T-helper 2 cell treated with Interferon-gamma antibody and Interleukin-4, amounts not matched to agents 5 μg/mL and 100 μg/mL, for 36 hours (primary cell): Measurements from ENCODE around the gene ANKRD12.
"Not testable (repeated sequence)": the region's sequence is repeated elsewhere in the genome, so short reads cannot be mapped to it uniquely, and the experiment has no call there.

Experiments used
- DNase-seq: peaks from one replicate; pipeline ENCODE4 v3.0.0; 2021; ENCODE audit warnings: low spot score
- H3K27ac Mint-ChIP-seq: one replicate; pipeline ENCODE4 v1.8.0; 2021; ENCODE audit warnings: mild to moderate bottlenecking, mixed read lengths
- H3K27me3 Mint-ChIP-seq: one replicate; pipeline ENCODE4 v1.8.0; 2021; ENCODE audit warnings: low read depth, mixed read lengths
- H3K36me3 Mint-ChIP-seq: one replicate; pipeline ENCODE4 v1.8.0; 2021; ENCODE audit warnings: low read depth, mixed read lengths
- H3K4me1 Mint-ChIP-seq: one replicate; pipeline ENCODE4 v1.8.0; 2021; ENCODE audit warnings: low read depth, mixed read lengths
- H3K4me3 Mint-ChIP-seq: one replicate; pipeline ENCODE4 v1.8.0; 2022; ENCODE audit warnings: mild to moderate bottlenecking, moderate library complexity, mixed read lengths
- H3K9me3 Mint-ChIP-seq: one replicate; pipeline ENCODE4 v1.8.0; 2021; ENCODE audit warnings: mixed read lengths

Gene ANKRD12

DNA sequence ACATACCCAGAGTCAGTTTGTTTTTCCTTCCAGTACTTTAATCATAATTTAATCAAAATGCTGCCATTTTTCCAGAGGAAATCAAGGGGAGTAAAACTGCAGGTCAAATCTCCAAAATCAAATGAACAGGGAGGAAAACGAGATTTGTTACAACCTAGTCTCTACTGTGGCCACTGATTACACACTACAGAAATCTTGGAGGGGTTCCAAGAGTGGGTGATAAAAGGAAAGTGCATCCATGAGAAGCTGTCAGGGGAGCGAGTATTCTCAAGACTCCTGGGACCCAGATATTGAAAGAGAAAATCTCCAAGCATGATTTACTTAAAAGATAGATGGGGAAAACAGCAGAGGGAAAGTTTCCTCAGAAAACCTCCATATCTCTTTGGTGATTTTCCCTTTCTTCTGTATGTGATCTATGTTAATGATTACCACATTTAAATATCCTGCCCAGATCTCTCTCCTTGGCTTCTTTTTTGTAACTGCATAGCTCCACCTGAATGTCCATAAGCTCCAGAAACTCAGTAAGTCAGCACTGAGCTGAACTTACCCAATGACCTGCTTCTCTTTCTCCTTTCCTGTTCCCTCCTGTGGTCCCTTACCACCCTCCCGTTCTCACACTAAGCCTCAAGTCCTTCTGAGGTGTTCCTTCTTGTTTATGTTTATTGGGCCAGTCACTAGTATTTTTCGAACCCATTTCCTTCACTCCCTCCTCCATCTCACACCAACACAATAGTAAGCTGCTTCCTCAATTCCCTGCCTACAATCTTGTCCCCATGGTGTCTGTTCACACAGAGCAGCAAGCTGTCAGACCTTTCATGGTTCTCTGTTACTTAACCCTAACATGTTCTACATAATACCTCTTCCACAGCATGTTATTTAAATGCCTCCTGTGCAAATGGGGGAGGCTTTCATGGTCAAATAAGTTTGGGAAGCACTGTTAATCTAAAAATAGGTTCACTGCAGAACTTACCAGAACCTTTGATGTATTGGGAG lies 124.1 kb downstream of the ANKRD12 start:
- H3K9me3 Mint-ChIP-seq = peaks cover 10% of the 10 kb centered on the region
- no peaks in the 10 kb centered on the region for H3K27me3 Mint-ChIP-seq
- peaks cover 72% of the 10 kb centered on the region for H3K36me3 Mint-ChIP-seq
- no peaks in the 10 kb centered on the region for H3K4me1 Mint-ChIP-seq
- H3K27ac Mint-ChIP-seq = no peak overlapping the region
- H3K4me3 Mint-ChIP-seq = no peak overlapping the region
- no peak for DNase-seq

GRCh38 chr18:9263264-9263663 lies 126.7 kb downstream of the ANKRD12 start:
- peaks cover 17% of the 10 kb centered on the region for H3K9me3 Mint-ChIP-seq
- no peak overlapping the region for H3K4me3 Mint-ChIP-seq
- DNase-seq = no peak
- H3K36me3 Mint-ChIP-seq = peaks cover 69% of the 10 kb centered on the region
- H3K4me1 Mint-ChIP-seq = no peaks in the 10 kb centered on the region
- peak overlapping the region; percentile 45 for H3K27ac Mint-ChIP-seq
- H3K27me3 Mint-ChIP-seq = no peaks in the 10 kb centered on the region

GRCh38 chr18:9264797-9265196 lies 128.2 kb downstream of the ANKRD12 start:
- H3K9me3 Mint-ChIP-seq = peaks cover 22% of the 10 kb centered on the region
- H3K27me3 Mint-ChIP-seq, H3K4me1 Mint-ChIP-seq, H3K27ac Mint-ChIP-seq, H3K4me3 Mint-ChIP-seq, DNase-seq: not testable (repeated sequence)
- H3K36me3 Mint-ChIP-seq = peaks cover 74% of the 10 kb centered on the region

DNA sequence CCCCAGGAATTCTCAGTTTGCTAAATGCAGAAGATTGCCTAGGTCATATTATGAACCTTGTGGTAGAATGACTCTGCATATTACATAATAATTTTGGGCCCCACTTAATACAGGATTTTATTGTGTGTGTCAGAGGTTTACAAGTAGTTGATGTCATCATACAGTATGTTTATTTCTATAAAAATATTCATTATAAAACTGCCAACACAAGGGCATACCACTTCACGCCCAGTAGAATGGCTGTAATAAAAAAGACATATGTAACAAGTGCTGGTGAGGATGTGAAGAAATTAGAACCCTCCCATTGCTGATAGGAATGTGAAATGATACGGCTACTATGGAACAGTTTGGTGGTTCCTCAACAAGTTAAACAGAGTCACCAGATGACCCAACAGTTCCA lies 136.6 kb downstream of the ANKRD12 start:
- Mint-ChIP-seq H3K9me3 (peaks cover 5% of the 10 kb centered on the region), H3K4me1 (no peaks in the 10 kb centered on the region), H3K36me3 (peaks cover 59% of the 10 kb centered on the region), H3K27ac (no peak overlapping the region), H3K27me3 (no peaks in the 10 kb centered on the region), H3K4me3 (no peak overlapping the region)
- DNase-seq = no peak

DNA sequence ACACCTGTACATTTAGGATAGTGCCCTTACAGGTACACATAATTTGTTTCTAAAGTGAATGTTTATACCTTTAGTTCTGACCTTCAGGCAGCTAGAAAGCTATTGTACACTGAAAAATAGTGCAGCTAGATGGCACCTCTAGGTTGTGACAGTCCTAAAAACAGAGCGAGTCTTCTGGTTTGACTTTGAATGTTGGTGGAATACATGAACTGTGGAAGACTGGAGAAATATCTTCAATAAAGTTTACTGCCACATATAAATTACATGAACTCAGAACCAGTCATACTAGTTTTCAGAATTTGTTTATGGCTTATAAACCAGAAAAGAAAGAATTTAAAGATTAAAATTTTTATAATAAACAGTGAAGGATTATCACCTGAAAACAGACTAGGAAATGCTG lies 139.3 kb downstream of the ANKRD12 start:
- DNase-seq = no peak
- no peak overlapping the region for H3K27ac Mint-ChIP-seq
- no peak overlapping the region for H3K4me3 Mint-ChIP-seq
- no peaks in the 10 kb centered on the region for H3K4me1 Mint-ChIP-seq
- H3K27me3 Mint-ChIP-seq = no peaks in the 10 kb centered on the region
- peaks cover 51% of the 10 kb centered on the region for H3K36me3 Mint-ChIP-seq
- H3K9me3 Mint-ChIP-seq = no peaks in the 10 kb centered on the region

DNA sequence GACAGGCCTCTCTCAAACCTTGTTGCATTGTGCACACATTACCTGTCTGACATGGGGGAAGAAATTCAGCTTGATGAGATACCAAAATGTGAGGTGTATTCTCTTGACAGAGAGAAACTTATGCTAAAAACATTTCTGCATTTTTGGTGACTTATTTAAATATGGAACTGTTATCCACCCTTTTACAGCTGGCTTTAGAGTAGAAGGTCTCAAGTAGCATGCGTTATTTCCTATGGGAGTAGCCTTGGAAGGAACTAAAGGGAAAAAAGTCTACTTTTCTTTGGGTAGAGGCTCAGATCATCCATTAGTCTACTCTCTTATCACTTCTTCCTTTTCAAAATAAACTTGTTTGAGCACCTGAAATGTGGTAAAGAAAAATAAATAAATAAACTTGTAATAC lies 141.4 kb downstream of the ANKRD12 start:
- Mint-ChIP-seq H3K27ac (no peak overlapping the region), H3K36me3 (peaks cover 47% of the 10 kb centered on the region), H3K4me1 (peaks cover 1% of the 10 kb centered on the region), H3K27me3 (no peaks in the 10 kb centered on the region), H3K4me3 (no peak overlapping the region), H3K9me3 (no peaks in the 10 kb centered on the region)
- no peak for DNase-seq

DNA sequence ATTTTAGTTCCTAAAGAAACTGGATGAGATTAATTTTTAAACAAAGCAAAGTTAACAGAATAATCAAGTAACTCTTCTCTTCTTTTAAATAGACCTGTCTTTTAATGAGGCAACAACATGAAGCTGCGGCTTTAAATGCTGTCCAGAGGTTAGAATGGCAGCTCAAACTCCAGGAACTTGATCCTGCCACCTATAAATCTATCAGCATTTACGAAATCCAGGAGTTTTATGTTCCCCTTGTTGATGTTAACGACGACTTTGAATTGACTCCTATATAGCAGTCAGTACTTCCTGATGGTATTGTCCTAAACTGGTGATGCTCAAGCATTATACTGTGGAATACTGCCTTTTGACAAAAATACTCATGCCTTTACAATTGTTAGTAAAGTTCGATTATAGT lies 144.3 kb downstream of the ANKRD12 start:
- Mint-ChIP-seq H3K4me3 (no peak overlapping the region), H3K4me1 (peaks cover 1% of the 10 kb centered on the region), H3K9me3 (no peaks in the 10 kb centered on the region), H3K36me3 (peaks cover 33% of the 10 kb centered on the region), H3K27me3 (no peaks in the 10 kb centered on the region), H3K27ac (no peak overlapping the region)
- no peak for DNase-seq

GRCh38 chr18:9281780-9282179 lies 145.2 kb downstream of the ANKRD12 start:
- H3K4me1 Mint-ChIP-seq = peaks cover 1% of the 10 kb centered on the region
- no peak overlapping the region for H3K27ac Mint-ChIP-seq
- H3K9me3 Mint-ChIP-seq = no peaks in the 10 kb centered on the region
- no peak for DNase-seq
- H3K4me3 Mint-ChIP-seq = no peak overlapping the region
- H3K27me3 Mint-ChIP-seq = no peaks in the 10 kb centered on the region
- peaks cover 29% of the 10 kb centered on the region for H3K36me3 Mint-ChIP-seq

DNA sequence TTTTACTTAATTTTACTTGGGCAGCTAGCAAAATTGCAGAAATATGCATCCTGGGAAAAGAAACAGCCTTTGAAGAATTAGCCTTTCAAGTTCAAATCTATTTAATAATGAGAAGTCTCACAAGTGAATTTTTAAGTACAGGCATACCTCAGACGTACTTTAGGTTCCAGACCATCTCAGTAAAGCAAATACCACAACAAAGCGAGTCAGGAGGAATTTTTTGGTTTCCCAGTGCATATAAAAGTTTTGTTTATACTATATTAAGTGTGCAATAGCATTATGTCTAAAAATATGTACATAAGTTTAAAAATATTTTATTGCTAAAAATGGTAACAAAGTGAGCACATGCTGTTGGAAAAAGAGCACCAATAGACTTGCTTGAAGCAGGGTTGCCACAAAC lies 147.2 kb downstream of the ANKRD12 start:
- no peak for DNase-seq
- peaks cover 3% of the 10 kb centered on the region for H3K9me3 Mint-ChIP-seq
- H3K27ac Mint-ChIP-seq = no peak overlapping the region
- peaks cover 1% of the 10 kb centered on the region for H3K4me1 Mint-ChIP-seq
- H3K27me3 Mint-ChIP-seq = no peaks in the 10 kb centered on the region
- H3K36me3 Mint-ChIP-seq = peaks cover 16% of the 10 kb centered on the region
- H3K4me3 Mint-ChIP-seq = no peak overlapping the region

DNA sequence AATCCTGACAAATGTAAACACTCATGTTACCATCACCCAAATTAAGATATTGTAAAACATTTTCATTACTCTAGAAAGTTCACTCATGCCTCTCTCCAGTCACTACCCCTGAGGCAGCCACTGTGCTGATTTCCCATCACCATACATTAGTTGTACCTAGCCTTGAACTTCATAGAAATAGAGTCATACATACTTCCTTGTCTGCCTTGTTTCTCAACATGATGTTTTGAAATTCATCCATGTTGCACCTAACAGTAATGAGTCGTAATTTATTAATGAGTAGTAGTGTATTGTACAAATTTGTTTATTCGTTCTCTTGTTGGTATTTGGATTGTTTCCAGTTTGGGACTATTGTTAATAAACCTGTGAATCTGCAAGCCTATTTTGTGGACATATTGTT lies 149.0 kb downstream of the ANKRD12 start:
- H3K27me3 Mint-ChIP-seq = no peaks in the 10 kb centered on the region
- no peak overlapping the region for H3K4me3 Mint-ChIP-seq
- H3K9me3 Mint-ChIP-seq = peaks cover 3% of the 10 kb centered on the region
- H3K36me3 Mint-ChIP-seq = peaks cover 10% of the 10 kb centered on the region
- no peak for DNase-seq
- peaks cover 1% of the 10 kb centered on the region for H3K4me1 Mint-ChIP-seq
- no peak overlapping the region for H3K27ac Mint-ChIP-seq

- no peaks in the 10 kb centered on the region for H3K4me1 Mint-ChIP-seq
Observed at GRCh38 chr18:9287036-9287435, 150.5 kb downstream of the ANKRD12 start.

GRCh38 chr18:9289698-9290097 lies 153.1 kb downstream of the ANKRD12 start:
- H3K36me3 Mint-ChIP-seq = peaks cover 2% of the 10 kb centered on the region
- no peak overlapping the region for H3K27ac Mint-ChIP-seq

More at GRCh38 chr18:9287036-9287435, 150.5 kb downstream of the ANKRD12 start:
- Mint-ChIP-seq H3K27ac (no peak overlapping the region), H3K36me3 (peaks cover 7% of the 10 kb centered on the region), H3K27me3 (no peaks in the 10 kb centered on the region), H3K4me3 (no peak overlapping the region), H3K9me3 (peaks cover 3% of the 10 kb centered on the region)
- no peak for DNase-seq

DNA sequence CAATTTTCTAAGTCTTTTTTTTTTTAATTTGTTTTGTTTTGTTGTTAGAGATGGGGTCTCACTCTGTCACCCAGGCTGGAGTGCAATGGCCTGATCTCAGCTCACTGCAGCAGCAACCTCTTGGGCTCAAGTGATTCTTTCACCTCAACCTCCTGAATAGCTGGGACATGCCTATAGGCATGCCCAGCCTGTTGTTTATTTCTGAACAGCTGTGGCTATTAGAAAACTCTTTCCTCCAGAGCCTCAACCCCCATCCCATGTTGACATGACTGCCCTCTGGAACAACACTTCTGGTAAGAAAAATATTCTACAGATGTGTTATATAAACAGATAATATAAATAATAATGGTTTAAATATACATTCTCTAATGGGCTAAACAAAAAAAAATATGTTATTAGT lies 153.6 kb downstream of the ANKRD12 start:
- no peak overlapping the region for H3K4me3 Mint-ChIP-seq
- H3K27me3 Mint-ChIP-seq = no peaks in the 10 kb centered on the region
- no peak for DNase-seq
- peaks cover 9% of the 10 kb centered on the region for H3K9me3 Mint-ChIP-seq
- peaks cover 2% of the 10 kb centered on the region for H3K36me3 Mint-ChIP-seq
- no peaks in the 10 kb centered on the region for H3K4me1 Mint-ChIP-seq
- H3K27ac Mint-ChIP-seq = no peak overlapping the region

More at GRCh38 chr18:9289698-9290097, 153.1 kb downstream of the ANKRD12 start:
- Mint-ChIP-seq H3K4me1 (no peaks in the 10 kb centered on the region), H3K9me3 (peaks cover 9% of the 10 kb centered on the region), H3K4me3 (no peak overlapping the region), H3K27me3 (no peaks in the 10 kb centered on the region)
- DNase-seq = no peak

DNA sequence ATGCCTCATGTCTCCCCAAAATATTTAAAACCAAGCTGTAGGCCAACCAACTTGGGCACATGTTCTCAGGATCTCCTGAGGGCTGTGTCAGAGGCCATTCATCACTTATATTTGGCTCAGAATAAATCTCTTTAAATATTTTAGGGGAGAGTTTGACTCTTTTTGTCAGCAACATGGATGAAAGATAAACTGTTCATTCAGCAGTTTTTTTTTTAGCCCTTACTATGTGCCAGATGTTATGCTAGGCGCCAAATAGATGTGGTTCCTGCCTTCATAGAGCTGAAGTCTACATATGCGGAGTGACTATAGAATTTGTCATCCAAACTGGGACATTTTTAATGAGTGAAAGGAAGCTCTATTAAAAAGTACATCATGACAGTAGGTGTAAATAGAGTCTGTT lies 155.5 kb downstream of the ANKRD12 start:
- H3K4me1 Mint-ChIP-seq = no peaks in the 10 kb centered on the region
- no peaks in the 10 kb centered on the region for H3K27me3 Mint-ChIP-seq
- H3K4me3 Mint-ChIP-seq = no peak overlapping the region
- no peaks in the 10 kb centered on the region for H3K36me3 Mint-ChIP-seq
- no peak for DNase-seq
- H3K9me3 Mint-ChIP-seq = peaks cover 13% of the 10 kb centered on the region
- no peak overlapping the region for H3K27ac Mint-ChIP-seq
